GM12878 (cell line): ENCODE results near the gene ITGA5. TPM values are rescaled to one million over a fixed set of nuclear protein-coding genes. Genes with fewer than 3 reads are reported as not detected.

Experiments
- ATAC-seq: fragments of 200-7000 bp; cut with Tn5 transposase; 3 replicates; pipeline ENCODE4 v1.9.1; 2020; ENCODE audit warnings: mild to moderate bottlenecking, moderate library complexity
- BruUV-seq: library from RNA; stranded (reverse); fragments of 400-500 nt; replicated peaks from 2 replicates; lab custom pipeline; 2021; lab: Mats Ljungman, UMichigan
- CTCF ChIA-PET: fragments of 300-600 bp; sonication (Branson Sonifier 250); formaldehyde crosslinking; extraction: SDS; loops from one replicate; lab custom pipeline; 2021; ENCODE audit warnings: inconsistent platforms; lab: Yijun Ruan, JAX
- POLR2A ChIA-PET: fragments of 350-600 bp; formaldehyde crosslinking; extraction: SDS; loops from one replicate; lab custom pipeline; 2021; ENCODE audit warnings: inconsistent platforms; lab: Charles Lee
- RAD21 ChIA-PET: fragments of 300-600 bp; sonication (Branson Sonifier 250); formaldehyde crosslinking; loops from one replicate; lab custom pipeline; 2023; ENCODE audit warnings: antibody characterized with exemption; ENCODE audit not compliant: unreplicated experiment; lab: Charles Lee
- SMC1A ChIA-PET: fragments of 300-600 bp; sonication (Branson Sonifier 250); formaldehyde crosslinking; loops from one replicate; lab custom pipeline; 2023; ENCODE audit not compliant: unreplicated experiment, uncharacterized antibody; lab: Charles Lee
- DNase-seq: peaks from one replicate; pipeline ENCODE4 v3.0.0-alpha.2; 2011; ENCODE audit warnings: low read depth, low spot score
- FAIRE-seq: peaks from 3 replicates; lab custom pipeline; 2011; peaks lifted over from hg19 to GRCh38; lab: Jason Lieb, UNC
- H2AFZ ChIP-seq: 2 replicates; pipeline ENCODE4 v1.6.0; 2011; ENCODE audit warnings: low read depth, low read length, control low read depth; ENCODE audit not compliant: control insufficient read depth
- H3K27ac ChIP-seq: 2 replicates; pipeline ENCODE4 v1.5.1; 2011; ENCODE audit warnings: control low read depth; ENCODE audit not compliant: control insufficient read depth, insufficient read depth
- H3K27me3 ChIP-seq, 2 experiments: replicated peaks in 1 of 2; 2 replicates each; pipeline versions ENCODE4 v1.6.0 to v1.6.1; 2011; ENCODE audit warnings: low read length in 1 of 2; ENCODE audit not compliant: control insufficient read depth in 2 of 2, insufficient read depth in 2 of 2
- H3K36me3 ChIP-seq, 2 experiments: 2 replicates each; pipeline ENCODE4 v1.5.1; 2011; ENCODE audit warnings: low read length in 1 of 2; ENCODE audit not compliant: control insufficient read depth in 2 of 2, insufficient read depth in 2 of 2
- H3K4me1 ChIP-seq: 2 replicates; pipeline ENCODE4 v1.6.1; 2011; ENCODE audit warnings: mild to moderate bottlenecking, low read length, moderate library complexity, mixed read lengths; ENCODE audit not compliant: control insufficient read depth, insufficient read depth
- H3K4me2 ChIP-seq: 2 replicates; pipeline ENCODE4 v1.6.0; 2011; ENCODE audit warnings: control low read depth; ENCODE audit not compliant: control insufficient read depth, insufficient read depth
- H3K4me3 ChIP-seq: fragments of 200-600 bp; sonication (generic); 2 replicates; pipeline ENCODE4 v1.5.1; 2016
- H3K79me2 ChIP-seq: 2 replicates; pipeline ENCODE4 v1.6.0; 2011; ENCODE audit warnings: low read length; ENCODE audit not compliant: control insufficient read depth, insufficient read depth
- H3K9ac ChIP-seq: 2 replicates; pipeline ENCODE4 v1.8.0; 2011; ENCODE audit warnings: low read length, control low read depth, mixed read lengths; ENCODE audit not compliant: control insufficient read depth, insufficient read depth
- H3K9me3 ChIP-seq: replicated peaks from 3 replicates; pipeline ENCODE4 v1.5.1; 2011; ENCODE audit warnings: mild to moderate bottlenecking, low read length; ENCODE audit not compliant: control insufficient read depth, insufficient read depth
- H4K20me1 ChIP-seq: 2 replicates; pipeline ENCODE4 v1.6.0; 2011; ENCODE audit not compliant: control insufficient read depth, insufficient read depth
- MTA2 ChIP-seq: fragments of 450-650 bp; IDR thresholded peaks from 2 replicates; pipeline ENCODE4 v1.6.1; 2016; ENCODE audit warnings: low read depth, mild to moderate bottlenecking, moderate library complexity
- SP1 ChIP-seq: IDR thresholded peaks from one replicate; pipeline ENCODE4 v1.6.1; 2011; ENCODE audit warnings: low read depth, low read length
- WGBS: methylation state at CpG from one replicate; pipeline ENCODE4 v1.1.6; 2016; ENCODE audit warnings: low lambda C conversion rate; ENCODE audit not compliant: insufficient replicate concordance, insufficient coverage; ENCODE audit errors: missing lambda C conversion rate; 5-methylcytosine and 5-hydroxymethylcytosine counted together
- in situ Hi-C: fragments of 300-500 bp; cut with MboI; formaldehyde crosslinking; loops from 9 replicates; pipeline ENCODE4 v1.14.3; 2018; ENCODE audit warnings: mixed read lengths
- intact Hi-C: fragments of 100-400 bp; cut with micrococcal nuclease; formaldehyde crosslinking; loops from one replicate; pipeline ENCODE4 v1.14.2; 2022; ENCODE audit not compliant: unreplicated experiment
- polyA plus RNA-seq, 11 experiments: library from polyadenylated mRNA; depleted of rRNA in 4 of 11; unstranded in 6 of 11; stranded (reverse) in 5 of 11; fragments of >200 nt; fragmentation: Nextera tagmentation in 4 of 11; fragmentation: Illumina TruSeq in 1 of 11; extraction: Ambion mirVana in 4 of 11; extraction: Trizol in 1 of 11; gene quantifications; 1 replicate in 1 of 11; 2 replicates in 10 of 11; pipeline versions ENCODE4 v1.2.1 to v1.2.3, GENCODE V29; 2011 to 2016; ENCODE audit warnings: inconsistent platforms in 2 of 11, missing spikeins in 2 of 11, low read depth in 1 of 11
- total RNA-seq, 4 experiments: library from RNA; depleted of rRNA in 3 of 4; stranded (reverse); fragments of >200 nt in 3 of 4; fragmentation: Illumina TruSeq in 1 of 4; extraction: Trizol in 1 of 4; gene quantifications; 2 replicates each; pipeline versions ENCODE4 v1.2.1 to v1.2.3, GENCODE V29; 2013 to 2021
- TF ChIP-seq, protein P1 (sequence below): fragments of 450-650 bp; IDR thresholded peaks from 2 replicates; pipeline ENCODE4 v1.6.1; 2016; ENCODE audit warnings: mild to moderate bottlenecking

The ITGA5 gene
- total and polyA plus RNA-seq, 10 of the 15 experiments (the other 5 are each of a cell fraction or from before 2014, with no cell fraction given): 0.15 to 22.5 (median 0.61) TPM

DNA sequence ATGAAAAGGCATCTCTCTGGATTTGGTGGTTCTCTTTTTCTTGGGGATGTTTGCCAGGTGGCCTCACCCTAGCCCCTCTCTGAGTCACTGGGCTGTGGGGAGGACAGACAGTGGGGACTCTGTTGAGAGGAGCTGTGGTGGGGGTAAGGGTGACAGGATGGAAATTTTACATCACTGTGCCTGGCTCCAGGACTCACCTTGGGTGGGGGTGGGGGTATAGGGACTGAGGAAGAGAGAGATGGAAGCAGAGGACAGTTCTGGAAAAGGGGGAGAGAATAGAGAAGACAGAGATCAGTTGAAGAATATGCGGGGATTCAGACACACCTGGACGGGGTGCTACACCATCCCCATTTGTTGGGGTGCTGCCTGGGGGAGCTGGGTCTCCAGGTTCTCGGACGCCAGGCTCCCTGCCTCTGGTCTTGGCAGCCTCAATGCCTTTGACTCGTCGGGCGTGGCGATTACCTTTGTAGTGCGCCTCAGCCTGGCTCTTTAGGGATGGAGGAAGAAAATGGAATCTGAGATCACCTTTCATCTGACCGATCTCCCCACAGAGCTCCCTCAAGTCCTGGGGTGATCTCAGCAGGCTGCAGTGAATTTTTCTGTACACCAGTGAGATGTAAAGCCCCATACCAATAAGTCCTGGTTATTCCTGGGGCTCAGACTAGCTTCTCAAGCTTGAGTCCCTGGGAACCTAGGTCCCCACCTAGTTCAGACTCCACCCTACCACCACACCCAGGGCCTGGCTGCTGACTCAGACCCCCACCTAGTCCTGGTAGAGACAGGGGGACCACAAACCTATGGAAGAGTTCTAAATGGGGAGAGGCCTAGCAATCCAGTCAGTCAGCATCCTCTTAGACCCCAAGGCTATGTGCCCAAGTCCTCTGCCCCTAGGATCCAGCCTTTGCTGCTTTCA lies 45.2 kb downstream of the ITGA5 start:
- no TSS peak for BruUV-seq

More for the DNA sequence above, 45.2 kb downstream of the ITGA5 start:
- WGBS: 86% methylated on average over 10 of the region's 10 CpGs
- Histone ChIP-seq H3K27me3 (no peaks in the 10 kb centered on the region), H3K27ac (no peak overlapping the region), H3K4me1 (peaks cover 8% of the 10 kb centered on the region; the same call in 1 of the 2 replicates), H3K79me2 (no peaks in the 10 kb centered on the region), H3K36me3 (no peaks in the 10 kb centered on the region), H3K4me3 (no peak overlapping the region), H3K9ac (no peak overlapping the region), H3K9me3 (no peaks in the 10 kb centered on the region), H4K20me1 (no peaks in the 10 kb centered on the region), H3K4me2 (no peak overlapping the region), H2AFZ (no peak overlapping the region)
- ChIA-PET POLR2A (interaction anchor here (0.6 to 1.4 kb wide), 3 partner anchors 11 to 80 kb away, joined by 3 to 5 read pairs (median 3); partner anchors contain the start of gene ZNF385A), RAD21 (interaction anchor here (1.6 kb wide), 1 partner anchor 15 kb away, joined by 5 read pairs; no protein-coding TSS in a partner anchor), CTCF (interaction anchor here (0.8 to 1.9 kb wide), 6 partner anchors 12 to 158 kb away, joined by 3 to 5 read pairs (median 4); partner anchors contain the start of gene COPZ1), SMC1A (interaction anchor here (0.9 kb wide), 1 partner anchor 16 kb away, joined by 3 read pairs; no protein-coding TSS in a partner anchor)
- FAIRE-seq: no peak
- TF ChIP-seq MTA2 (no peak), SP1 (no peak)
- TF ChIP-seq, protein P1, sequence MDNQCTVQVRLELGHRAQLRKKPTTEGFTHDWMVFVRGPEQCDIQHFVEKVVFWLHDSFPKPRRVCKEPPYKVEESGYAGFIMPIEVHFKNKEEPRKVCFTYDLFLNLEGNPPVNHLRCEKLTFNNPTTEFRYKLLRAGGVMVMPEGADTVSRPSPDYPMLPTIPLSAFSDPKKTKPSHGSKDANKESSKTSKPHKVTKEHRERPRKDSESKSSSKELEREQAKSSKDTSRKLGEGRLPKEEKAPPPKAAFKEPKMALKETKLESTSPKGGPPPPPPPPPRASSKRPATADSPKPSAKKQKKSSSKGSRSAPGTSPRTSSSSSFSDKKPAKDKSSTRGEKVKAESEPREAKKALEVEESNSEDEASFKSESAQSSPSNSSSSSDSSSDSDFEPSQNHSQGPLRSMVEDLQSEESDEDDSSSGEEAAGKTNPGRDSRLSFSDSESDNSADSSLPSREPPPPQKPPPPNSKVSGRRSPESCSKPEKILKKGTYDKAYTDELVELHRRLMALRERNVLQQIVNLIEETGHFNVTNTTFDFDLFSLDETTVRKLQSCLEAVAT: no peak
- DNase-seq: no peak
- in situ Hi-C loops: no loop called here
- intact Hi-C loops: loop anchor here (10.0 kb wide), 1 partner anchor 369 kb away; the partner anchor contains the start of genes HOXC8 and HOXC9
- no peak for ATAC-seq
